Naive thymus-derived CD8-positive, alpha-beta T cell (primary cell): Measurements from ENCODE around the gene ANTXR1. TPM values are rescaled to one million over a fixed set of nuclear protein-coding genes. Genes with fewer than 3 reads are reported as not detected.

Source experiments
- ATAC-seq, 2 donors: fragments of 150-1000 bp; cut with Tn5 transposase in 1 of 2; sonication (Bioruptor Pico), chemical (Tn5 transposase) in 1 of 2; 1 replicate in 1 of 2; 2 replicates in 1 of 2; pipeline ENCODE4 v1.10.0; 2021; ENCODE audit warnings: mild to moderate bottlenecking in 2 of 2, moderate library complexity in 2 of 2
- POLR2A ChIA-PET: fragments of 350-600 bp; sonication (Branson Sonifier 250); formaldehyde crosslinking; loops from one replicate; lab custom pipeline; 2021; ENCODE audit warnings: antibody characterized with exemption; lab: Charles Lee
- DNase-seq, 10 donors: peaks; one replicate each; pipeline versions ENCODE4 v3.0.0 to v3.0.0-alpha.2; 2020 to 2022
- H3K27ac Mint-ChIP-seq, 10 donors: one replicate each; pipeline ENCODE4 v1.8.0; 2020 to 2022; ENCODE audit warnings: mild to moderate bottlenecking in 10 of 10, mixed read lengths in 10 of 10, moderate library complexity in 4 of 10, inconsistent platforms in 1 of 10
- H3K27me3 Mint-ChIP-seq, 5 donors: one replicate each; pipeline ENCODE4 v1.8.0; 2021 to 2022; ENCODE audit warnings: mixed read lengths in 5 of 5
- H3K36me3 Mint-ChIP-seq, 3 donors: one replicate each; pipeline ENCODE4 v1.8.0; 2020 to 2022; ENCODE audit warnings: mixed read lengths in 3 of 3, mild to moderate bottlenecking in 2 of 3, inconsistent platforms in 1 of 3
- H3K4me1 Mint-ChIP-seq, 4 donors: one replicate each; pipeline ENCODE4 v1.8.0; 2021 to 2022; ENCODE audit warnings: mixed read lengths in 4 of 4
- H3K4me3 Mint-ChIP-seq, 10 donors: one replicate each; pipeline ENCODE4 v1.8.0; 2020 to 2022; ENCODE audit warnings: mild to moderate bottlenecking in 10 of 10, mixed read lengths in 10 of 10, moderate library complexity in 6 of 10, inconsistent platforms in 1 of 10
- H3K9me3 Mint-ChIP-seq, 9 donors: one replicate each; pipeline ENCODE4 v1.8.0; 2020 to 2022; ENCODE audit warnings: mixed read lengths in 9 of 9, mild to moderate bottlenecking in 3 of 9, inconsistent platforms in 1 of 9, moderate library complexity in 1 of 9
- polyA plus RNA-seq, 3 donors: library from polyadenylated mRNA; unstranded; fragments of 300-500 nt; fragmentation: Illumina TruSeq; gene quantifications; one replicate each; pipeline ENCODE4 v1.2.3, GENCODE V29; 2021
- total RNA-seq, 8 experiments: library from RNA in 2 of 8; stranded (reverse) in 2 of 8; gene quantifications; one replicate each; pipeline ENCODE4 v1.2.3 and lab custom pipeline; 2021 to 2026

The ANTXR1 gene
- total RNA-seq (under 1 TPM; 0.08 to 0.14 TPM), polyA plus RNA-seq (under 1 TPM in 1 of 3 donors, not detected in 2; 0.20 TPM), total RNA-seq (lab: John Stamatoyannopoulos, UW) (0 to 0.58 (median 0.33) reads per million in 6 experiments)

GRCh38 chr2:69013142-69013839 lies at the start of gene ANTXR1:
TSS of gene ANTXR1 (plus strand) at chr2:69013179. CDS start at chr2:69013500, 321 bp downstream.
- Mint-ChIP-seq H3K4me3 (peak within 1 kb of the TSS; percentile 72 to 88 (median 82)), H3K9me3 (no peaks in the 10 kb centered on the region), H3K4me1 (peaks cover 11 to 18% (median 16%) of the 10 kb centered on the region in 4 donors), H3K27ac (peak within 1 kb of the TSS in 2 of 10 donors; percentile 11 to 61), H3K36me3 (no peaks in the 10 kb centered on the region), H3K27me3 (peaks cover 30 to 57% (median 42%) of the 10 kb centered on the region in 5 donors)
- ATAC-seq (peak; percentile 72 to 79), DNase-seq (peak in 6 of 10 donors; percentile 4 to 20 (median 10))
- POLR2A ChIA-PET, result no interaction called here

GRCh38 chr2:68964282-68964681 lies 48.7 kb upstream of the ANTXR1 start:
- Mint-ChIP-seq H3K27me3 (peaks cover 0 to 10% (median 8%) of the 10 kb centered on the region in 5 donors), H3K4me1 (no peaks in the 10 kb centered on the region), H3K9me3 (no peaks in the 10 kb centered on the region), H3K4me3 (no peak overlapping the region), H3K27ac (no peak overlapping the region), H3K36me3 (peaks cover 0 to 2% (median 0%) of the 10 kb centered on the region in 3 donors)
- POLR2A ChIA-PET, result no interaction called here
- ATAC-seq, result no peak
- no peak for DNase-seq

- Mint-ChIP-seq H3K36me3 (no peaks in the 10 kb centered on the region), H3K27me3 (peaks cover 0 to 7% (median 4%) of the 10 kb centered on the region in 5 donors), H3K27ac (no peak overlapping the region), H3K4me3 (no peak overlapping the region), H3K4me1 (no peaks in the 10 kb centered on the region), H3K9me3 (no peaks in the 10 kb centered on the region)
- POLR2A ChIA-PET, result interaction anchor here (0.6 kb wide), 1 partner anchor 25 kb away, joined by 3 read pairs; no protein-coding TSS in a partner anchor
- no peak for ATAC-seq
- no peak for DNase-seq
These were observed 44.8 kb upstream of the ANTXR1 start for GRCh38 chr2:68968221-68968620.

GRCh38 chr2:68969736-68970490 lies 43.1 kb upstream of the ANTXR1 start:
- Mint-ChIP-seq H3K4me1 (no peaks in the 10 kb centered on the region), H3K4me3 (no peak overlapping the region), H3K36me3 (no peaks in the 10 kb centered on the region), H3K27me3 (peaks cover 0 to 14% (median 4%) of the 10 kb centered on the region in 5 donors), H3K9me3 (no peaks in the 10 kb centered on the region), H3K27ac (no peak overlapping the region)
- POLR2A ChIA-PET, result no interaction called here
- DNase-seq (no peak), ATAC-seq (no peak)

DNA sequence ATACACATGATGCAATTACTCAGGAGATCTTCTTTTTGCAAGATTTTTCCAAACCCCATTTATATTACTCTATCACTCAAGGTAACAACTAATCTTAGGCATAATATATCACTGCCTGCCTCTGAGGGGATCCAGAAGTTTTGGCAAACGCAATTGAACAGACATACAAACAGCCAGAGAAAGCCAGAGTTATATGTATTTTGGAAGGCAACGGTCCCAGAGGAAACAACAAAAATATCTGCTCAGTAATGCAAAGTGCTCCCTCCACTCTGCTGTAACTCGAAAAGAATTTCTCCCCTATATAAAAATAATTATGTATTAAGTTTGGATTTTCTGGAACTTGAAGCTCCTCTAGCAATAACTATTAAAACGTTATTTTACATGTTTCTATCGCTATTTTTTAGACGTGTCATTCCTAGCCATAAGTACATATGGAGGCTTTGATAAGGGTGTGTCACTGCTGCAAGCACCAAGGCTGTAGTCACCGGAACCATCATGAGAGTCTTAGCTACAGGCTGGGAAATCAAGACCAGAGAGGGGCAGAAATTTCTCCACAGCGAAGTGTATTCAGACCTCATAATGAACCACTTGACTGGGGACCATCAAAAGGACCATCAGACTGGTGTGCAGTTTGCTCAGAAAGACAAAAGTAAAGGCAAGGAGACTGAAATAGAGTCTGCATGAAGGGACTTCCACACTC lies 42.3 kb upstream of the ANTXR1 start:
- POLR2A ChIA-PET, result no interaction called here
- ATAC-seq (no peak), DNase-seq (no peak)
- peaks cover 0 to 17% (median 5%) of the 10 kb centered on the region in 5 donors for H3K27me3 Mint-ChIP-seq
- H3K9me3 Mint-ChIP-seq, result no peaks in the 10 kb centered on the region
- no peaks in the 10 kb centered on the region for H3K36me3 Mint-ChIP-seq
- no peak overlapping the region for H3K27ac Mint-ChIP-seq
- H3K4me3 Mint-ChIP-seq, result no peak overlapping the region
- no peaks in the 10 kb centered on the region for H3K4me1 Mint-ChIP-seq

DNA sequence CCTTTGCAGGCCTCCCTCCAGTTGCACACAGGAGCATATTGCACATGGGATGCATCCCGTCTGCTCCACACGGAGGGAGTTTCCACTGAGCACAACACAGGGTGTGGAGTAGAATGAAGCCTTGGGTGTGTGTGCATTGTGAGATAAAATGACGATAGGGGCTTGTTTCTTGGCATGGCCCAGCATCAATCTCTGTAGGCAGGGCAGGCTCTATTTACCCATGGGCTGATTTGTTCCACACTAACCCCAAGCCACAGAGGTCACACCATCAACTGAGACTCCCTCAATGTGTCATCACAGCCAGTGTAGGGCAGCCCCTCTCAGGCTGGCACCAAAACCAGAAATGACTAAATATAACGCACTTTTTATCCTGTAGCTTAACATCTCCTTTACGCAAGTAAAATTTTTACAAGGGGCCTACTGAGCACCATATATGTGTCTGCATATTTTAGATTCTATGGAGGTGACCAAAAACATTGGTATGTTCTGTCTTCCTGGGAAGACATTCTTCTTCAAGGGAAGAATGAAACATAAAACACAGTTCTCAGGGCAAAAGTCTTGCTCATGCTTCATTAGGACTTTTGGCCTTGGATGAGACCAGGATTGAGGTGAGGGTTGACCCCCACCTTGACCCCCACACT lies 41.3 kb upstream of the ANTXR1 start:
- Mint-ChIP-seq H3K36me3 (no peaks in the 10 kb centered on the region), H3K4me3 (no peak overlapping the region), H3K4me1 (no peaks in the 10 kb centered on the region), H3K27ac (no peak overlapping the region), H3K27me3 (peaks cover 0 to 15% (median 4%) of the 10 kb centered on the region in 5 donors), H3K9me3 (no peaks in the 10 kb centered on the region)
- no peak for ATAC-seq
- no peak for DNase-seq
- POLR2A ChIA-PET, result no interaction called here

DNA sequence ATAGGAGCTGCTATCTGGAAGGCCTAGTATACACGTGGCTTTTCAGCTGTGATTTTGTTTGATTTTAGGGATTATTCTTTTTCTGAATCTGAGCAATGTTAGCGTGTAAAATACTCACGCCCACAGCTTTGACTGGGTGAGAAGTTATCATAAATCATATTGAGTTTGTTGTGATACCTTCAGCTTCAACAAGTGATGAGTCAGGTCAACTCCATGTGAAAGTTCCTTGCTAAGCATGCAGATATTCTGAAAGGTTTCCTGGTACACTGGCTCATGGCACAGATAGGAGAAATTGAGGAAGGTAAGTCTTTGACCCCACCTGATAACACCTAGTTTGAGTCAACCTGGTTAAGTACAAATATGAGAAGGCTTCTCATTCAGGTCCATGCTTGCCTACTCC lies 38.7 kb upstream of the ANTXR1 start, which contains the start of gene GKN1:
GKN1 (plus strand) TSS at position 386 of the 400 bp plus-strand sequence. CDS start 42 bp downstream, outside the sequence.
- H3K27ac Mint-ChIP-seq, result no peak within 1 kb of the TSS
- no peaks in the 10 kb centered on the region for H3K36me3 Mint-ChIP-seq
- POLR2A ChIA-PET, result no interaction called here
- H3K4me3 Mint-ChIP-seq, result no peak within 1 kb of the TSS
- no peaks in the 10 kb centered on the region for H3K4me1 Mint-ChIP-seq
- no peaks in the 10 kb centered on the region for H3K9me3 Mint-ChIP-seq
- DNase-seq, result no peak
- H3K27me3 Mint-ChIP-seq, result peaks cover 4 to 23% (median 17%) of the 10 kb centered on the region in 5 donors
- ATAC-seq, result no peak

- POLR2A ChIA-PET, result no interaction called here
- DNase-seq, result no peak
- ATAC-seq, result no peak
- no peaks in the 10 kb centered on the region for H3K4me1 Mint-ChIP-seq
- no peaks in the 10 kb centered on the region for H3K9me3 Mint-ChIP-seq
- no peak overlapping the region for H3K27ac Mint-ChIP-seq
- H3K36me3 Mint-ChIP-seq, result no peaks in the 10 kb centered on the region
- H3K4me3 Mint-ChIP-seq, result no peak overlapping the region
- H3K27me3 Mint-ChIP-seq, result peaks cover 10 to 30% (median 24%) of the 10 kb centered on the region in 5 donors
These were observed 37.9 kb upstream of the ANTXR1 start for GRCh38 chr2:68974946-68975665.

GRCh38 chr2:68975844-68976243 lies 37.1 kb upstream of the ANTXR1 start:
- no peaks in the 10 kb centered on the region for H3K36me3 Mint-ChIP-seq
- no peak for ATAC-seq
- POLR2A ChIA-PET, result no interaction called here
- H3K4me3 Mint-ChIP-seq, result no peak overlapping the region
- H3K4me1 Mint-ChIP-seq, result no peaks in the 10 kb centered on the region
- no peak overlapping the region for H3K27ac Mint-ChIP-seq
- peaks cover 10 to 34% (median 24%) of the 10 kb centered on the region in 5 donors for H3K27me3 Mint-ChIP-seq
- DNase-seq, result no peak
- no peaks in the 10 kb centered on the region for H3K9me3 Mint-ChIP-seq

GRCh38 chr2:68977453-68977852 lies 35.5 kb upstream of the ANTXR1 start:
- POLR2A ChIA-PET, result no interaction called here
- ATAC-seq (no peak), DNase-seq (no peak)
- Mint-ChIP-seq H3K4me1 (no peaks in the 10 kb centered on the region), H3K27me3 (peaks cover 14 to 36% (median 27%) of the 10 kb centered on the region in 5 donors), H3K4me3 (no peak overlapping the region), H3K27ac (no peak overlapping the region), H3K9me3 (no peaks in the 10 kb centered on the region), H3K36me3 (no peaks in the 10 kb centered on the region)

DNA sequence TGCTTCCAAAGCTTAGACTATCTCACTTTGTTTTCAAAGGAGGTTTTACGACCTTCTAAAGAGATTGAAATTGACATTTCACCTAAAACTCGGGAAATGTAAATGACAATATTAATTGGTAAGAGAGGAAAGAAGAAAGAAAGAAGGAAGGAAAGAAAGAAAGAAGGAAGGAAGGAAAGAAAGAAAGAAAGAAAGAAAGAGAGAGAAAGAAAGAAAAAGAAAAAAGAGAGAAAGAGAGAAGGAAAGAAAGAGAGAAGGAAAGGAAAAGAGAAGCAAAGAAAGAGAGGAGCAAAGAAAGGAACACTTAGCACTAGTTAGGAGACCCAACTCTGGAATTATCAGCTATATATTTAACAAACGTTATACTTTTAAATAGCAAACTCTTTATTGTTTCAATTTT lies 34.9 kb upstream of the ANTXR1 start:
- ATAC-seq, result no peak
- H3K9me3 Mint-ChIP-seq, result no peaks in the 10 kb centered on the region
- no peak overlapping the region for H3K4me3 Mint-ChIP-seq
- POLR2A ChIA-PET, result no interaction called here
- no peaks in the 10 kb centered on the region for H3K36me3 Mint-ChIP-seq
- DNase-seq, result no peak
- H3K27me3 Mint-ChIP-seq, result peaks cover 14 to 35% (median 27%) of the 10 kb centered on the region in 5 donors
- no peak overlapping the region for H3K27ac Mint-ChIP-seq
- no peaks in the 10 kb centered on the region for H3K4me1 Mint-ChIP-seq

DNA sequence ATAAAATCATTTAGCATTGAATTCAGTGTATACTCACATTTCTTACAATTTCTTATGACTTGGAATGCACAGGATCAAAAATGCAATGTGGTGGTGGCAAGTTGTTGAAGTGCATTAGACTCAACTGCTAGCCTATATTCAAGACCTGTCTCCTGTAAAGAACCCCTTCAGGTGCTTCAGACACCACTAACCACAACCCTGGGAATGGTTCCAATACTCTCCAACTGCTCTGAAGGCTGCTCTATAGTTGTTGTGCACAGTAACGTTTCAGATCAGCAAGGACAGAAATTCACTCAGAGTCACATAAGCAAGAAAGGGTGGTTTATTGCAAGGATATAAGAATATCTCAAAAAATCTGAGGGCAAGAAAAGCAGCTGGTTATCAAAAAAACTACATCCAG lies 32.0 kb upstream of the ANTXR1 start:
- Mint-ChIP-seq H3K27me3 (peaks cover 13 to 35% (median 17%) of the 10 kb centered on the region in 5 donors), H3K27ac (no peak overlapping the region), H3K36me3 (no peaks in the 10 kb centered on the region), H3K4me1 (no peaks in the 10 kb centered on the region), H3K4me3 (no peak overlapping the region), H3K9me3 (no peaks in the 10 kb centered on the region)
- no peak for DNase-seq
- ATAC-seq, result no peak
- POLR2A ChIA-PET, result no interaction called here
